Endothelial cell of hepatic sinusoid (primary cell): ENCODE results near the gene SOX5.

Source experiments
- in situ Hi-C: cut with HindIII; loops from 2 replicates; pipeline ENCODE4 v1.10.0; 2017; ENCODE audit warnings: low sequenced_read_pairs

The SOX5 gene

DNA sequence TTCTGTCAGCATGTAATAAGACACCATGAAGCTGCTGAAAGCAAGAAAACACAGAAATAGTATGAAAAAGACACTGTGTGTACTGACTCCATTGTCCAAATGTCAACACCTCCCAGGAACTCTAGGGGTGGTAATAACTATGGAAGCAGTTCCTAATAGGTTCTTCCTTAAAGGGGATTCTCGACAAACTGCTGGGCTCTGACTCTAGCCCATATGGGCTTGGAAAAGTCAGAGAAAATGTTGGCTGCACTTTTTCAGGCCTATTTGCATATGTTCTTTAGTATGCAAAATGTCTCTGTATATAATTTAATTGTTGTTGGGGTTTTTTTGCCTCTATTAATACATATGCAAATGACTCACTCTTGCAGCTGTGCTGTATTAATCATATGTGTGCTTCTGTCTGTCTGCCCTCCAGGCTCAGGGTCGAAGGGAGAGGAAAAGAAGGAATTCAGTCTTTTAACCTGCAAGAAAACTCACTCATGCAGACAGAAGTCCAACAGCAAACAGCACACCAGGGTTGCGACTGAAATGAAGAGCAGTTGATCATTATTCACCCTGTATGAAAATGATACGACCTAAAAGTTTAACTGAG lies 317.6 kb downstream of the SOX5 start:
- in situ Hi-C loops, result no loop called here

- in situ Hi-C loops, result no loop called here
Measured at GRCh38 chr12:23630524-23630923, 318.9 kb downstream of the SOX5 start.

GRCh38 chr12:23628806-23629205 lies 320.7 kb downstream of the SOX5 start:
- in situ Hi-C loops, result no loop called here

GRCh38 chr12:23626791-23627190 lies 322.7 kb downstream of the SOX5 start:
- in situ Hi-C loops, result no loop called here

- in situ Hi-C loops, result no loop called here
Measured at GRCh38 chr12:23621900-23622299, 327.6 kb downstream of the SOX5 start.

GRCh38 chr12:23618718-23619117 lies 330.8 kb downstream of the SOX5 start:
- in situ Hi-C loops, result no loop called here

DNA sequence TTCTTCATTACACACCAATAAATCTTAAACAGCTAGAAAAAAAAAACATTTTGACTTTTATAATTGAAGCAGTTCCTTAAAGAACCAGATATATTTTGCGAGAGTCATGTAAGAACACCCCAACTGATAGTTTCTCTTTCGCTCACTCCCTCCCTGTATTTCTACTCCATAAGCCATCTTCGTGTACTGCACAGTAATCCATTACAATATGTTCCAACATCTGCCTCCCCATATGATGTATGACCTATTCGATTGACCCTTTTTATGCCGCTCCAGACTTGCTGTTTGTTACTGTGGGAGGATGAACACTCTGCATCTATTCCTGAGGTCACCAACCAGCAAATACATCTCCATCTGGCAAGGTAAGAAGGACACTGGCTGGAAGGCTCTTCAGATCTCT lies 331.7 kb downstream of the SOX5 start:
- in situ Hi-C loops, result no loop called here

DNA sequence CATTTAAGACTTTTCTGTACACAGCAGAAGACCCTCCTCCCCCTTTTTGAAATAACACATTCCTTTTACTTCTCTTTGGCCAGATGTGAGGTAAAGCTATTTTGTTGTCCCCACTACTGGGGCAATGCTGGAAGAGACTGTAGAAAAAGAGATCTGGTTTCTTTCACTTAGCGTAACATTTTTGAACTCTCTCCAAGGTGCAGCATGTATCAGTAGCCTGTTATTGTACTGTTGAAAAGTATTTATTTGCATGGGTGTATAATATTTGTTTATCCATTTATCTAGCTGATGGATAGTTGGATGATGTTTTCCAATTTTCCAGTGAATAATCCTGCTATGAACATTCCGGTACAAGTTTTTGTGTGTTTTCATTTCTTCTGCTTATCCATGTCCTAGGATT lies 335.2 kb downstream of the SOX5 start:
- in situ Hi-C loops, result no loop called here

GRCh38 chr12:23611320-23611719 lies 338.1 kb downstream of the SOX5 start:
- in situ Hi-C loops, result no loop called here

- in situ Hi-C loops, result no loop called here
Measured at GRCh38 chr12:23600919-23601318, 348.6 kb downstream of the SOX5 start.

GRCh38 chr12:23596568-23596967 lies 352.9 kb downstream of the SOX5 start:
- in situ Hi-C loops, result no loop called here

DNA sequence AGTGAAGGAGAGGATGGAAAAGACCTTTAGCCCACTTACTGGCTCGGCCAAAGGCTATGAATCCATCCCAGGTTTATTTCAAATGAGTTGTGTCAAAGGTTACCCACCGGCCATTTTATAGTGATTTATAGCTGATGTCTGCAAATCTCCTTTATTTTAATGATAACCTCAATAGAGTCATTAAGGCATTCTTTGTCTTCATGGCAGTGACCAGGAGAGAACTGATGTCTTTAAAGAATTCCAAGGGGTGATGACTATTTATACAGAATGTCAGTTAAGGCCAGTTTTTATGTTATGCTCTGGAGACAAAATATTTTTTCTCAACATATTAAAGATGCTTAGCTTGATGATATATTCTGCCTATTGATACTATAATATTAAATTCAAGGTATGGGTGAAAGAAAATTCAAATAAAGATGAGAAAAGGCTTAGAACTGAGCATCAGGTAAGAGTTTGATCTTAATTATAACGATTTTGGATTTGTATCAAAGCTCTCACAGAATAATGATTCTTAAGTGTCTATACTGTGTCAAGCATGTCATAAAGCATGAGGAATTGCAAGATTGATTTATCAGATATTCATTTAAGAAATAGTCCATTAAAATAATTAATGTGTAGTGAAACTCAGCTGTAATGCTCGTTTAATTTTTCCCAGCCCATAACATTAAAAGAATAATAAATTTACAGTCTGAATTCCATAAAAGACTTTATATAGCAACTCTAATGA lies 361.5 kb downstream of the SOX5 start:
- in situ Hi-C loops, result no loop called here

DNA sequence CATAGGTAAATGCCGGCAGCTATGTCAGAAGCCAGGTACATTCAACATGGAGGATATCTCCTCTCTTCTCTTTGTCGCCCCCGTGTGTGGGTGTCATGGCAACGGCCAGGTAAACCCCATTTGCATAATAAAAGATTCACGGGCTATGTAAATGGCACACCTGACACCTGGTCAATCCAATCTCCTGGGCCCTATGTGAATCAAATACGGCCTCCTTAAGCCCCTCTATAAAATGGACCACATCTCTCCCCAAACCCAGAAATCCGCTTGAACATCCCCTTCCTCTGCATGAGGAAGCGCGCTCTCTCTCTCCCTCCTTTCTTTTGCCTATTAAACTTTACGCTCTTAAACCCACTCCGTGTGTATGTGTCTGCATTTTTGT lies 363.7 kb downstream of the SOX5 start:
- in situ Hi-C loops, result no loop called here

GRCh38 chr12:23585156-23585781 lies 364.2 kb downstream of the SOX5 start:
- in situ Hi-C loops, result no loop called here

- in situ Hi-C loops, result no loop called here
Measured at GRCh38 chr12:23581913-23582312, 367.6 kb downstream of the SOX5 start.

- in situ Hi-C loops, result no loop called here
Measured at GRCh38 chr12:23579257-23579656, 370.2 kb downstream of the SOX5 start.

DNA sequence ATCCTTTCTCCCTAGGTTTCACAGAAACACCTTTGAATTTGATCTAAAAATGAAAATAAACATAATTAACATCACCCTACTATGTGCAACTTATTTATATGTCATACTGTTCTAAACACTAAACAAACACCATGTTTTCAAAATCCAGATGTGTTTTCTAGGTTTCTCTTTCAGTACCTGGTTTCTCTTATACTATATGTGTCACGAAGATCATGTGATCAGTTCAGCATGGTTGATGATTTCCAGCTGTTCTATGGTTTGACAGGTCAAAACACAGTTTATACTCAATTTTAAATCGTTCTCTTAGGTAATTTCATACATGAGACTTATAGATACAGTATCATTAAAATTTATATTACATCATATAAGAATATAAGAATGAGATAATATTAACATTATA lies 373.1 kb downstream of the SOX5 start:
- in situ Hi-C loops, result no loop called here

DNA sequence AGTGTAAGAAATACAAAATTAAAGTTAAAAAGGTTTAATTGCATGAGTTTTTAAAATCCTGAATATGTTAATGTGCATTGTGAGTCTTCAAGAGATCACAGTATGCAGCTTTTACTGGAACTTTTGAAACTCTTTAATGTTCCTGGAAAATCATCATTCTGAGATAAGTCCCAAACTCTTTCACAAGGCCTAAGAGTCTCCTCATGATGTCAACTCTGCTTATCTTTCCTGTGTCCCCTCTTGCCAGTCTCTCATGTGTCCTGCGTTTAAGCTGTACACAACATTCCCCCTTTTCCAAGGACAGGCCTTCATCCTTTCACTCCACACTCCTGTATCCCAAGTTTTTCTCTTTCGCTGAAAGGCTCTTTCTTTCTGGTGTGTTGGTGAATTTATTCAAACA lies 380.1 kb downstream of the SOX5 start:
- in situ Hi-C loops, result no loop called here

- in situ Hi-C loops, result no loop called here
Measured at GRCh38 chr12:23566133-23566532, 383.3 kb downstream of the SOX5 start.

DNA sequence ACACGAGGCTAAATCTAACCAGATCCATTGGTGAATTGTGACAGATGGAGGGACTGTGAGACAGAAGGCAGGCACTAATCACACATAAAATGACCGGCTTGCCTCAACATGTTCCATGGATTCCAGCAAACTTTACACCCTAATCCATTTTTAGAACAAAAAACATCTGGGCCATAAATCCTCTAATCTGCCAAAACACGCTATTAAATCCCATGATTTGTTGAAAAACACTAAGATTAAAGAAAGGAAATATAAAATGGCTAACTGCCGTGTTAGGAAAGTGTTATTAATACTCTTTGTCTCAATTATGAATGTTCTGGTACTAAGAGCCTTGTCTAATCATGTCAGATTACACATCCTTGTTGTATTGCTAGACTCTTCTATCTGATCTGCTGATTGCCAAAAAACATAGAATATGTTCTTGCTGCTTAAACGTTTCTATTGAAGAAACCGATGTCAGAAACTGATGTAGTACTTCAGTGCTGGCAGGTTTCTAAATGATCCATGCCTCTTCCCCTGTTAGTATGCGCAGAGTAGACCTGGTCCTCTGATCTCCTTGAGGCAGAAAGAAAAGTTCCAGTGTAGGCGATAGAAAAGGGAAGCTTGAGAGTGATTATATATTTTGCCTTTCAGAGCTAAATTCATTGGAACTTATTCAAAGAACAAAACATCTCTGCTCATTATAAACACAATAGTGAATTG lies 384.9 kb downstream of the SOX5 start:
- in situ Hi-C loops, result no loop called here

DNA sequence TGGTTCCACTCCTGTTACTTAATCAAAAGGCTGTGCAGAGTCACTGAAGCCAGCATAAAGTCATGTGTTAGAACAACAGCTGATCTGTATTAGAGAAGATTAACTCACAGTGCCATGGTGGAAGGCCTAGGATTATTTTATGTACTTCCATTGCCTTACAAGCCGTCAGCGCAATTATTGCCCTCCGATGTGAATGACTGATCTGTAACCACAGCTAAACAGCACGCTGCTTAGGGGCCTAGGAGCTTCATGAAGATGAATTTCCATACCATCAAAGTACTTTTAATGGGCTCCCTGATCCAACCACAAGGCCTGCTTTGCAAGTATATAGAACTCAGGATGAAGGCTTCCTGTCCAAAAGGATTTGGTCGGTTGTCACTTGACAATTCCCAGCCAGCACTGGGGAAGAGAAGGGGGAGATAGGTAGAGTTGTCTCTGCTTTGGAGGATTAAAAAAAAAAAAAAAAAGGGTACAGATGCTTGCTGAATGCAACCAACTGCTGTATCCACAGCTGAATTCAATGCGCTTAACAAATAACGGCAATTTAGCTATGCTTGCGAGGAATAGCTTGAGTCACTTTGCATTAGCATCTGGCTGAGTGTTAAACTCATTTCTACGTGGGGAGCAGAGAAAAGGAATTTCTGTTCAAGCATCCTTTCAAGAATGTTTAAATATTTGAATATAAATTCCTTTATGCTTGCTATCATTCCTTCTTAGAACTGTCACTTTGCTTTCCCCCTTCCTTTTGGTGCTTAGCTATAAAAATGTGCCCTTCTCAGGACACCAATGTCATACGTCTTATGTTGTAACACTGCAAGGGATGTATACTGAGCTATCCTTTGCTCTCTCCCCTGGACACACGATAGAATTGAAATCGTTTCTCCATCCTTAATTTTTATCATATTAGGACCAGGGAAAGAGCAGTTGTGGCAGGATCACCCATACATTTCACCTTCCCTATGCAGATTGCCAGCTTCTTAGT lies 387.8 kb downstream of the SOX5 start:
- in situ Hi-C loops, result no loop called here
